SJSA1 (cell line): ENCODE results near the gene DOK3. TPM values are rescaled to one million over a fixed set of nuclear protein-coding genes. Genes with fewer than 3 reads are reported as not detected.
A peak's percentile ranks its signal among the peaks of the same experiment; 100 is the strongest.

Source experiments
- DNase-seq, 2 experiments: peaks; one replicate each; pipeline ENCODE4 v3.0.0-alpha.2; 2015 to 2020; ENCODE audit warnings: low spot score in 2 of 2, low read depth in 1 of 2
- H3K27ac ChIP-seq: fragments of 250-450 bp; sonication (Bioruptor Pico); 2 replicates; pipeline ENCODE4 v1.5.1; 2020; ENCODE audit warnings: mild to moderate bottlenecking, moderate library complexity
- H3K27me3 ChIP-seq: fragments of 250-450 bp; sonication (Bioruptor Pico); replicated peaks from 2 replicates; pipeline ENCODE4 v1.5.1; 2020; ENCODE audit warnings: mild to moderate bottlenecking, moderate library complexity
- H3K36me3 ChIP-seq: fragments of 250-450 bp; sonication (Bioruptor Pico); 2 replicates; pipeline ENCODE4 v1.5.1; 2020; ENCODE audit warnings: mild to moderate bottlenecking
- H3K4me1 ChIP-seq: fragments of 250-450 bp; sonication (Bioruptor Pico); replicated peaks from 2 replicates; pipeline ENCODE4 v1.6.1; 2021; ENCODE audit warnings: mild to moderate bottlenecking
- H3K4me3 ChIP-seq: fragments of 250-450 bp; sonication (Bioruptor Pico); 2 replicates; pipeline ENCODE4 v1.5.1; 2020; ENCODE audit warnings: mild to moderate bottlenecking
- H3K9me3 ChIP-seq: fragments of 250-450 bp; sonication (Bioruptor Pico); replicated peaks from 2 replicates; pipeline ENCODE4 v1.5.1; 2020; ENCODE audit warnings: mild to moderate bottlenecking
- total RNA-seq: library from RNA; depleted of rRNA; stranded (reverse); fragments of >200 nt; shearing (Covaris generic); gene quantifications from 2 replicates; pipeline ENCODE4 v1.2.3, GENCODE V29; 2014

The DOK3 gene
- total RNA-seq, 1 experiment from 2014 or later = 1.8 TPM

- Histone ChIP-seq H3K9me3 (no peaks in the 10 kb centered on the region), H3K4me3 (no peak overlapping the region), H3K4me1 (peaks cover 13% of the 10 kb centered on the region), H3K36me3 (peaks cover 8% of the 10 kb centered on the region), H3K27ac (no peak overlapping the region), H3K27me3 (no peaks in the 10 kb centered on the region)
- DNase-seq = no peak
Observed at GRCh38 chr5:177503351-177504085, 6.1 kb downstream of the DOK3 start.

DNA sequence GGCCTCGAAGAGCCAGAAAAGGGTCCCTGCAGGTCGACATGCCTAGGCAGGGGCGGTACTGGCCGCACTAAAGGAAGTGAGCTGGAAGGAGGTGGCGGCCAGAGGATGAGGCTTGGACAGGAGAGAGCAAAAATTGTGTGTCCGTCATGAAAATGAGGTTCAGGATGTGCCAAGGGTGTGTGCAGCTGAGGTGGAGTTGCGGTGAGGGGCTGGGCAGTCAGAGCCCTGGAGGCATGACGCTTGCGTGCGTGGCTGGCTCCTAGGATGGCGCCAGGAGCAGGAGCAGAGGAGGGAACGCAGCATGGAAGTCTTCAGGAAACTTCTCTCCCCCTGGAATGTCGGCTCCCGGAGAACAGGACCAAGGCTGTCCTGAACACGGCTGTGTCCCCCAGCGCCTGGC, 6.7 kb downstream of the DOK3 start:
- Histone ChIP-seq H3K36me3 (peaks cover 2% of the 10 kb centered on the region), H3K27me3 (no peaks in the 10 kb centered on the region), H3K27ac (no peak overlapping the region), H3K9me3 (no peaks in the 10 kb centered on the region), H3K4me3 (no peak overlapping the region), H3K4me1 (peaks cover 17% of the 10 kb centered on the region)
- DNase-seq = no peak

GRCh38 chr5:177501874-177502678, 7.5 kb downstream of the DOK3 start:
- H3K9me3 ChIP-seq = no peaks in the 10 kb centered on the region
- no peaks in the 10 kb centered on the region for H3K27me3 ChIP-seq
- peaks cover 3% of the 10 kb centered on the region for H3K36me3 ChIP-seq
- no peak overlapping the region for H3K27ac ChIP-seq
- peaks cover 20% of the 10 kb centered on the region for H3K4me1 ChIP-seq
- no peak overlapping the region for H3K4me3 ChIP-seq
- DNase-seq = no peak

- Histone ChIP-seq H3K4me1 (peaks cover 27% of the 10 kb centered on the region), H3K27ac (no peak overlapping the region), H3K9me3 (no peaks in the 10 kb centered on the region), H3K4me3 (no peak overlapping the region), H3K36me3 (peaks cover 12% of the 10 kb centered on the region), H3K27me3 (no peaks in the 10 kb centered on the region)
- peak; percentile 88 to 95 for DNase-seq
Observed at GRCh38 chr5:177500685-177501522, 8.7 kb downstream of the DOK3 start.

DNA sequence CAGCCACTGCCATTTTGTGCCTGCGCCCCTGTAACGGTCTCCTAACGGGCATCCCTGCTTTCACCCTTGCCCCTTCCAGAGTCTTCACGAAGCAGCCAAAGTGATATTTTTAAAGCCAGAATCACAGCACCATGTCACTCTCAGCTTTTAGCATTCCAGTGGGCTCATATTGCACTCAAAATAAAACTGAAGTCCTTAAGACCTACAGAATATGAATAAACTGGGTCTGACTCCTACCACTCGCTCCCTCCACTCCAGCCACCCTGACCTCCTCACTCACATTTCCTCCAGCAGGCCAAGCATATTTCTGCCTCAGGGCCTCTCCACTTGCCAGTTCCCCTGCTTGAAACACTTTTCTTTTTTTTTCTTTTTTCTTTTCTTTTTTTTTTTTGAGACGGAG, 9.8 kb downstream of the DOK3 start:
- Histone ChIP-seq H3K27me3 (no peaks in the 10 kb centered on the region), H3K27ac (no peak overlapping the region), H3K36me3 (peaks cover 22% of the 10 kb centered on the region), H3K9me3 (no peaks in the 10 kb centered on the region), H3K4me3 (no peak overlapping the region), H3K4me1 (peaks cover 38% of the 10 kb centered on the region)
- no peak for DNase-seq

DNA sequence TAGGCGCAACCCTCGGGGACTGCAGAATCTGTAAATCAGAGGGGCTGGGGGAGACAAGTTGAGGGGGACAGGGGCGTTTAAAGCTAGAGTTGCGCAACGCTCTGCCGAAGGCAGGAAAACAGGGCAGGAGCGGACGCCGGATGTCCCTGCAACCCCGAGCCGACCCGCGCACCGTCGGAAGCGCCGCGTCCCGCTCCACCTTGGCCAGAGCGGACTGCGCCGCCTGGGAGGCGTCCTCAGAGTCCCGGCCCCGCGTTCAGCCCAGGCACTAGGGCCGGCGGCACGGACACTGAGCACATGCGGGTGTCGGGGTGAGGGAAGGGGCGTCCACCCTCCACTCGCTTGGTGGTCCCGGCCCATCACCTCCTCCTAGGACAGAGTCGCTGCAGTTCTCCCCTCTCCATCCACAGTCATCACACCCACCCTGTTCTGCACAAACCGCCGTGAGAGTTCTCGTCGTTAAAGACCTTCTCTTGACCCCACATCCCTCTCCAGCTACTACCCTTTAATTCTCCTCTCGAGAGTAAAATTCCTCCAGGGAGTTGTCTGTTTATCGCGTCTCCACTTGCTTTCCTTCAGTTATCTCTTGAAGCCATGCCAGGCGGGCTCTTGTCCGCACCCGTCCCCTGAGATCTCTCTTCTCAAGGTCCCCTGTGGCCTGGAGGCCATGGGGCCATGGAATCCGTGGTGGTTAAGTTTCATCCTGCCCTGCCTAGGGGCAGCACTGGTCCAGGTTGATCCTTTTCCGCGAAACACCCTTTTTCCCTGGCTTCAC, 11.4 kb downstream of the DOK3 start:
- Histone ChIP-seq H3K4me3 (peak overlapping the region; percentile 68), H3K36me3 (peaks cover 38% of the 10 kb centered on the region), H3K4me1 (peaks cover 51% of the 10 kb centered on the region), H3K9me3 (no peaks in the 10 kb centered on the region), H3K27me3 (no peaks in the 10 kb centered on the region), H3K27ac (no peak overlapping the region)
- no peak for DNase-seq

GRCh38 chr5:177497292-177498012, 12.2 kb downstream of the DOK3 start, which contains the start of gene PDLIM7:
Gene PDLIM7 (minus strand): TSS chr5:177497604. CDS start chr5:177496512, 1,092 bp downstream.
- Histone ChIP-seq H3K27me3 (no peaks in the 10 kb centered on the region), H3K4me3 (peak within 1 kb of the TSS; percentile 68), H3K4me1 (peaks cover 51% of the 10 kb centered on the region), H3K27ac (peak within 1 kb of the TSS; percentile 60), H3K36me3 (peaks cover 45% of the 10 kb centered on the region), H3K9me3 (no peaks in the 10 kb centered on the region)
- peak; percentile 98 to 100 for DNase-seq

- Histone ChIP-seq H3K9me3 (no peaks in the 10 kb centered on the region), H3K36me3 (peaks cover 51% of the 10 kb centered on the region), H3K27ac (peak overlapping the region; percentile 60), H3K27me3 (no peaks in the 10 kb centered on the region), H3K4me3 (peak overlapping the region; percentile 68), H3K4me1 (peaks cover 51% of the 10 kb centered on the region)
- DNase-seq = peak; percentile 95 to 98
Observed at GRCh38 chr5:177496727-177497291, 12.8 kb downstream of the DOK3 start.

GRCh38 chr5:177496070-177496726, 13.4 kb downstream of the DOK3 start:
- Histone ChIP-seq H3K27ac (peak overlapping the region; percentile 60), H3K4me3 (peak overlapping the region; percentile 68), H3K27me3 (no peaks in the 10 kb centered on the region), H3K36me3 (peaks cover 56% of the 10 kb centered on the region), H3K4me1 (peaks cover 49% of the 10 kb centered on the region), H3K9me3 (no peaks in the 10 kb centered on the region)
- DNase-seq = peak; percentile 73 to 82

DNA sequence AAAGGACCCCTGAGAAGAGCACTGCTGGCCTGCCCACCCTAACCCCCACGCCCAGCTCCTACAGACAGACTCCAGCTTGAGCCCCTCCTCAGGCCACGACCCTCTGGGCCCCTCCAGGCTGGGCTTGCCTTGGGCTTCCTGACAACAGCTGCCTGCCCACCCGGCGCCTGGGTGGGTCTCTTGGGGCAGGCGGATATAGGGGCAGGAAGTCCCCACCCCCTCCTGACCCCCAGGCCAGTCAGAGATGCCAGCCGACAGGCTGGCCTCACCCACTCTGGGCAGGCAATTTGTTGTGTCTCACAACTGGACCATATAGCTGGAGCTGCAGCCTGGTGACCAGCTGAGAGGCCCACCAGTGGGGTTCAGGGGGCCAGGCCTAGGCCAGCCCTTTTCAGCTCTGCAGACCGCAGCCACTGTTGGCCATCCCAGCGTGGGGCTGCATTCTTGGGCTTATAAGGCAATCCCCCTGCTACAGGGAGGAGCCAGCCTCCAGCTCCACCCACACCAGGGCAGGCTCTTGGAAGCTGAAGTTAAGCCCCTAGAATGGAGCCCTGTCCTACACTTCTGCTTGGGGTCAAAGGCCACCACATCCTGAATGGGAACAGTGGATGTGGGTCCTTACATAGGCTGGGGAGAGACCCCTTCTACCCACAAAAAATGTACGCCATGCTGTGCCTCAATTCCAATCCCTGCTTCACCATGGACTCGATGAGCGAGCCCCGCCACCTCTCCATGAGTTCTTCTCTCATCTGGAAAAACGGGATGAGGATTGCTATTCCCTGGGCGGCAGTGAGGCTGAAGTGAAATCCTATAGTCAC, 14.2 kb downstream of the DOK3 start:
- Histone ChIP-seq H3K4me1 (peaks cover 42% of the 10 kb centered on the region), H3K36me3 (peaks cover 64% of the 10 kb centered on the region), H3K27ac (peak overlapping the region; percentile 60), H3K9me3 (no peaks in the 10 kb centered on the region), H3K4me3 (peak overlapping the region; percentile 68), H3K27me3 (no peaks in the 10 kb centered on the region)
- DNase-seq = peak; percentile 91 to 96
